ENCODE results near the gene PILRB. TPM values are rescaled to one million over a fixed set of nuclear protein-coding genes. Genes with fewer than 3 reads are reported as not detected.
A peak's percentile ranks its signal among the peaks of the same experiment; 100 is the strongest.
"Not testable (repeated sequence)": the region's sequence is repeated elsewhere in the genome, so short reads cannot be mapped to it uniquely, and the experiment has no call there.

The PILRB gene
- polyA plus RNA-seq, 6 donors from 2014 or later, result 3.5 to 28.7 (median 7.0) TPM

DNA sequence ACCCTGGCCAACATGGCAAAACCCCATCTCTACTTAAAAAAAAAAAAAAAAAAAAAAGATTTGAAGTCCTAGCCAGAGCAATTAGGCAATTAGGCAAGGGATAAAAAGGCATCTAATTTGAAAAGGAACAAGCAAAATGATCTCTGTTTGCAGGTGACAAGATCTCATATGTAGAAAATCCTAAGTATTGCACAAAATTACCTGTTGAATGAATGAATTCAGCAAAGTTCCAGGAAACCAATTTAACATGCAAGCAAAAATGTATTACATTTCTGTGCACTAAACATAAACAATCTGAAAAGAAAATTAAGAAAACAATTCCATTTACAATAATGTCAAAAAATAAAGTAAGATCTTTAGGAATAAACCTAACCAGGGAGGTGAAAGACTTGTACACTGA lies 5.2 kb downstream of the PILRB start:
- peak overlapping the region in 2 of 6 donors; percentile 57 to 61 for H3K27ac Mint-ChIP-seq
- no peaks in the 10 kb centered on the region for H3K9me3 Mint-ChIP-seq
- no peak for ATAC-seq (ENCODE audit: low read depth in 2 of 2)
- no peak overlapping the region for H3K4me3 Mint-ChIP-seq
- no peaks in the 10 kb centered on the region for H3K27me3 Mint-ChIP-seq
- peaks cover 19 to 20% of the 10 kb centered on the region in 2 donors for H3K36me3 Mint-ChIP-seq
- no peak for DNase-seq
- peaks cover 40 to 45% (median 42%) of the 10 kb centered on the region in 3 donors for H3K4me1 Mint-ChIP-seq

DNA sequence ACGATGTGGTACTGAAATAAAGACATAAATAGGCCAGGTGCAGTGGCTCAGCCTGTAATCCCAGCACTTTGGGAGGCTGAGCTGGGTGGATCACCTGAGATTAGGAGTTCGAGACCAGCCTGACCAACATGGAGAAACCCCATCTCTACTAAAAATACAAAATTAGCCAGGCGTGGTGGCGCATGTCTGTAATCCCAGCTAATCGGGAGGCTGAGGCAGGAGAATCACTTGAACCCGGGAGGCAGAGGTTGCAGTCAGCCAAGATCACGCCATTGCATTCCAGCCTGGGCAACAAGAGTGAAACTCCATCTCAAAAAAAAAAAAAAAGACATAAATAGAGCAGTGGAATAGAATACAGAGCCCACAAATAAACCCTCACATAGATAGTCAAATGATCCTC lies 5.9 kb downstream of the PILRB start:
- ATAC-seq (ENCODE audit: low read depth in 2 of 2); H3K27me3 Mint-ChIP-seq; H3K9me3 Mint-ChIP-seq; DNase-seq; H3K4me3 Mint-ChIP-seq: not testable (repeated sequence)
- Mint-ChIP-seq H3K4me1 (peaks cover 40 to 48% (median 42%) of the 10 kb centered on the region in 3 donors), H3K36me3 (peaks cover 19 to 20% of the 10 kb centered on the region in 2 donors), H3K27ac (peak overlapping the region in 3 of 6 donors; percentile 2 to 99 (median 15))

DNA sequence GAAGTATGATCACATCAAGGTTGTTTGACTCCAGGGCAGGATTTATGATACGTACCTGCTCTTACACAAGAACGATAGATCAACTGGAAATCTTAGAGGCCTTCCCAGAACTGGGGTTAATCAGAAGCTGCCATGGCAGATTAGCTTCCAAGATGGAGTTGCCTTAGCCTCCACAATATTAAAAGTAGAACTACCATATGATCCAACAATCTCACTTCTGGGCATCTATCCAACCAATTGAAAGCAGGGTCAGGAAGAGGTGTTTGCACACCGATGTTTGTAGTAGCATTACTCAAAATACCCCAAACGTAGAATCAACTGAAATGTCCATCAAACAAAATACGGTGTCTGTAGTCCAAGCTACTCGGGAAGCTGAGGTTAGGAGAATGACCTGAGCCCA lies 6.6 kb downstream of the PILRB start:
- ATAC-seq (ENCODE audit: low read depth in 2 of 2) (no peak), DNase-seq (no peak)
- Mint-ChIP-seq H3K27ac (peak overlapping the region; percentile 18 to 99 (median 74)), H3K4me1 (peaks cover 42 to 49% (median 42%) of the 10 kb centered on the region in 3 donors), H3K4me3 (no peak overlapping the region), H3K9me3 (no peaks in the 10 kb centered on the region), H3K36me3 (peaks cover 19 to 20% of the 10 kb centered on the region in 2 donors), H3K27me3 (no peaks in the 10 kb centered on the region)

DNA sequence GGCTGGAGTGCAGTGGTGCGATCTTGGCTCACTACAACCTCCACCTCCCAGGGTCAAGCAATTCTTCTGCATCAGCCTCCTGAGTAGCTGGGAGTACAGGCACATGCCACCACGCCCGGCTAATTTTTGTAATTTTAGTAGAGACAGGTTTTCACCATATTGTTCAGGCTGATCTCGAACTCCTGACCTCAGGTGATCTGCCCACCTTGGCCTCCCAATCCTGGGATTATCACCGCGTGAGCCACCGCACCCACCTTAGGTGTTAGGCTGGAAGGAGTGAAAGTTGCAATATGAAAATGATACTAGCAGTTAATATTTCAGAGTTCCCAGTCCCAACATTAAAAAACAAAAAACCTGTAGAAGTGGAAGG lies 8.1 kb downstream of the PILRB start:
- peak overlapping the region in 6 of 8 donors; percentile 46 to 70 (median 66) for H3K4me3 Mint-ChIP-seq
- H3K27ac Mint-ChIP-seq, result peak overlapping the region; percentile 98 to 100 (median 100)
- ATAC-seq (ENCODE audit: low read depth in 2 of 2); H3K27me3 Mint-ChIP-seq; H3K36me3 Mint-ChIP-seq; DNase-seq; H3K9me3 Mint-ChIP-seq: not testable (repeated sequence)
- H3K4me1 Mint-ChIP-seq, result peaks cover 49 to 57% (median 57%) of the 10 kb centered on the region in 3 donors

GRCh38 chr7:100366411-100367250 lies 8.7 kb downstream of the PILRB start:
- peak; percentile 42 for DNase-seq
- no peaks in the 10 kb centered on the region for H3K9me3 Mint-ChIP-seq
- peak overlapping the region; percentile 19 to 70 (median 62) for H3K4me3 Mint-ChIP-seq

DNA sequence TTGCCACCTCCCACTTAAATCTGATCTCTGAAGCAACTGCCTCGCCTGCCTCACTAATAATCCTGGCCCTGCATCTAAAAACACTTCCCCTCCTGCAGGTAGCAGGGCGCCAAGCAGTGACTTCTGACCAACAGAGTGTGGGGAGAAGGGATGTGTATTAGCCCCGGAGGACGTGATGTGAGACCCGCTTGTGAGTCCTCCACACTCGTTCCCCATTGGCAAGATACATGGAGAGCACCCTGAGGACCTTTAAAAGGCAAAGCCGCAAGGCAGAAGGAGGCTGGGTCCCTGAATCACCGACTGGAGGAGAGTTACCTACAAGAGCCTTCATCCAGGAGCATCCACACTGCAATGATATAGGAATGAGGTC lies 9.3 kb downstream of the PILRB start:
- ATAC-seq (ENCODE audit: low read depth in 2 of 2), result no peak
- H3K4me1 Mint-ChIP-seq, result peaks cover 56 to 68% (median 66%) of the 10 kb centered on the region in 3 donors

More at GRCh38 chr7:100366411-100367250, 8.7 kb downstream of the PILRB start:
- Mint-ChIP-seq H3K36me3 (peaks cover 8 to 10% of the 10 kb centered on the region in 2 donors), H3K4me1 (peaks cover 55 to 64% (median 64%) of the 10 kb centered on the region in 3 donors), H3K27ac (peak overlapping the region; percentile 98 to 100 (median 100)), H3K27me3 (no peaks in the 10 kb centered on the region)
- ATAC-seq (ENCODE audit: low read depth in 2 of 2), result no peak

DNA sequence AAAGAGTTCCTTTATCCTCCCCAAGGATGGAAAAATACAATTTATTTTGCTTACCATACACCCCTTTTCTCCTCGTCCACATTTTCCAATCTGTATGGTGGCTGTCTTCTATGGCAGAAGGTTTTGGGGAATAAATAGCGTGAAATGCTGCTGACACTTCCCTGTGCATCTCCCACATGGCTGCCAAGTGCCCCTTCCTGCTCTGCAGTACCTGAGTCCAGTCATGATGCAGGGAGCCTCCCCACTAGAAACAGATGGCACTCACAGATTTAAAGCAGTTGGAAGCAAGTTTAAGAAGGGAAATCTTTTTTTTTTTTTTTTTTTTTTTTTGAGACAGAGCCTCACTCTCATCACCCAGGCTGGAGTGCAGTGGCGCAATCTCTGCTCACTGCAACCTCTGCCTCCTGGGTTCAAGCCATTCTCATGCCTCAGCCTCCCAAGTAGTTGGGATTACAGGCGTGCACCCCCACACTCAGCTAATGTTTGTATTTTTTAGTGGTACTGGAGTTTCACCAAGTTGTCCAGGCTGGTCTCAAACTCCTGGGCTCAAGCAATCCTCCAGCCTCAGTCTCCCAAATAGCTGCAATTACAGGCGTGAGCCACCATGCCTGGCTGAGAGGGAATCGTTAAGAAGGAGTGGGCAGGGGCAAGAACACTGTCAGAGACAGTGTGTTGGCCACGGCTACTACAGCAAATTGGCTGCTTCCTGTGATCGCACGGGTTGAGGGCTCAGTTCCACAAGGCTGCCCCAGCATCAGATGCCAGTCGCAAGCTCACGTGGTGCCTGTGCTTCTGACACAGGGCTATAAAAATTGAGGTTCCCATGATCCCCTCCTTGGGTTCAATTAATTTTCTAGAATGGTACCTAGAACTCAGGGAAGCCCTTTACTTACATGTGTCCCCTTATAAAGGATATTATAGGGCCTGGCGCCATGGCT lies 10.0 kb downstream of the PILRB start:
- H3K36me3 Mint-ChIP-seq, result peaks cover 6 to 8% of the 10 kb centered on the region in 2 donors
- peak; percentile 82 for DNase-seq
- H3K9me3 Mint-ChIP-seq, result no peaks in the 10 kb centered on the region
- peak overlapping the region; percentile 52 to 89 (median 76) for H3K4me3 Mint-ChIP-seq
- H3K4me1 Mint-ChIP-seq, result peaks cover 60 to 71% (median 66%) of the 10 kb centered on the region in 3 donors
- H3K27ac Mint-ChIP-seq, result peak overlapping the region; percentile 98 to 100 (median 100)
- no peaks in the 10 kb centered on the region for H3K27me3 Mint-ChIP-seq
- peak; percentile 50 to 52 for ATAC-seq (ENCODE audit: low read depth in 2 of 2)

More for the DNA sequence above, 9.3 kb downstream of the PILRB start:
- Mint-ChIP-seq H3K27ac (peak overlapping the region; percentile 98 to 100 (median 100)), H3K27me3 (no peaks in the 10 kb centered on the region), H3K9me3 (no peaks in the 10 kb centered on the region), H3K4me3 (peak overlapping the region in 5 of 8 donors; percentile 48 to 78 (median 65)), H3K36me3 (peaks cover 8 to 10% of the 10 kb centered on the region in 2 donors)
- DNase-seq, result no peak

DNA sequence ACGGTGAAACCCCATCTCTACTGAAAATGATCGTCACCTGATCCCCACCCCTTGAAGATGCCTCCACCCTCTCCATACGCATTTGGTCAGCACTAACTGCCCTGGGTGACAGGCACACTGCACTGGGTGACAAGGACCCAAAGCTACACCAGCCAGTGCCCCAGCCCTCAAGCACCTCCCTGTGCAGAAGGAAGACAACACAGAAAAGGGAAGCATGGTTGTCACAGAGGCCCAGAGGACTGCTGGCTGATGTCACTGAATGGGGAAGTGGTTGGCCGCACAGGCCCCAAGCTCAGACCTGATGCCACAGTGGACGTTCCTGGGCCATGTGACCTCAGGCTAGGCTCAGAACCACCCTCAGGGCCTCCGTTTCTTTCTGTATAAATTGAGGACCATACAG lies 11.2 kb downstream of the PILRB start:
- H3K4me1 Mint-ChIP-seq, result peaks cover 63 to 74% (median 70%) of the 10 kb centered on the region in 3 donors

DNA sequence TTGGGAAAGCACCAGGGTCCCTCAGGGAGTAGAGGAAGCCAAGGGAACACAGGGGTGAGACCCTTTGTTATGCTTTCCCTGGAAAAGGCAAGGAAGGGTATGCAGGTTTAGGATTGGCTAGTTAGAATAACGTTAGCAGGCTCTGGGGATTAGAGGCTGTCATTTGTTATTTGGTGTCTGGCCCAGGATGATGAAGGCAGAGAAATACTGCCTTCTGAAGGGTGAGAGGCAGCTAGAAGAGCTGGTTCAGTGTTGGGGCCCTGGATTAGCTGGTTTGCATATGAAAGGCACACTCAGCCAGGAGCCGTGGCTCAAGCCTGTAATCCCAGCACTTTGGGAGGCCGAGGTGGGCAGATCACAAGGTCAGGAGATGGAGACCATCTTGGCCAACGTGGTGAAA lies 12.4 kb downstream of the PILRB start:
- H3K9me3 Mint-ChIP-seq, result no peaks in the 10 kb centered on the region
- H3K27me3 Mint-ChIP-seq, result no peaks in the 10 kb centered on the region
- DNase-seq (no peak), ATAC-seq (ENCODE audit: low read depth in 2 of 2) (no peak)
- no peaks in the 10 kb centered on the region for H3K36me3 Mint-ChIP-seq
- H3K4me3 Mint-ChIP-seq, result peak overlapping the region in 2 of 8 donors; percentile 32 to 86
- peak overlapping the region; percentile 98 to 100 (median 100) for H3K27ac Mint-ChIP-seq
- peaks cover 72 to 85% (median 78%) of the 10 kb centered on the region in 3 donors for H3K4me1 Mint-ChIP-seq

More for the DNA sequence above, 11.2 kb downstream of the PILRB start:
- peak; percentile 94 for DNase-seq
- no peaks in the 10 kb centered on the region for H3K9me3 Mint-ChIP-seq
- H3K36me3 Mint-ChIP-seq, result no peaks in the 10 kb centered on the region
- H3K27ac Mint-ChIP-seq, result peak overlapping the region; percentile 98 to 100 (median 100)
- peak overlapping the region; percentile 52 to 89 (median 80) for H3K4me3 Mint-ChIP-seq
- H3K27me3 Mint-ChIP-seq, result no peaks in the 10 kb centered on the region
- peak; percentile 82 to 83 for ATAC-seq (ENCODE audit: low read depth in 2 of 2)

GRCh38 chr7:100370746-100371145 lies 12.8 kb downstream of the PILRB start:
- Mint-ChIP-seq H3K4me1 (peaks cover 69 to 84% (median 75%) of the 10 kb centered on the region in 3 donors), H3K27me3 (no peaks in the 10 kb centered on the region), H3K4me3 (peak overlapping the region in 3 of 8 donors; percentile 50 to 71 (median 62)), H3K36me3 (no peaks in the 10 kb centered on the region), H3K27ac (peak overlapping the region; percentile 98 to 100 (median 100)), H3K9me3 (no peaks in the 10 kb centered on the region)
- ATAC-seq (ENCODE audit: low read depth in 2 of 2) (no peak), DNase-seq (no peak)

- Mint-ChIP-seq H3K4me1 (peaks cover 62 to 79% (median 68%) of the 10 kb centered on the region in 3 donors), H3K4me3 (no peak overlapping the region), H3K27ac (peak overlapping the region; percentile 94 to 100 (median 98)), H3K9me3 (no peaks in the 10 kb centered on the region), H3K27me3 (no peaks in the 10 kb centered on the region), H3K36me3 (no peaks in the 10 kb centered on the region)
- DNase-seq, result no peak
- no peak for ATAC-seq (ENCODE audit: low read depth in 2 of 2)
Measured at GRCh38 chr7:100371561-100372171, 13.7 kb downstream of the PILRB start.

- no peaks in the 10 kb centered on the region for H3K27me3 Mint-ChIP-seq
- H3K4me3 Mint-ChIP-seq, result peak overlapping the region in 1 of 8 donors; percentile 15
- H3K27ac Mint-ChIP-seq, result peak overlapping the region; percentile 20 to 99 (median 82)
- H3K9me3 Mint-ChIP-seq, result no peaks in the 10 kb centered on the region
- no peak for ATAC-seq (ENCODE audit: low read depth in 2 of 2)
- H3K36me3 Mint-ChIP-seq, result no peaks in the 10 kb centered on the region
- no peak for DNase-seq
- H3K4me1 Mint-ChIP-seq, result peaks cover 56 to 73% (median 62%) of the 10 kb centered on the region in 3 donors
Measured at GRCh38 chr7:100372256-100372655, 14.3 kb downstream of the PILRB start.
